ENCODE measurements around the gene STK4. TPM values are rescaled to one million over a fixed set of nuclear protein-coding genes. Genes with fewer than 3 reads are reported as not detected.

Gene STK4
- total RNA-seq, 1 experiment from 2014 or later = 43.0 TPM

GRCh38 chr20:45020236-45020886, 54.0 kb downstream of the STK4 start:
- Histone ChIP-seq H3K23ac (ENCODE audit: insufficient read length, low read depth, low read length) (no peak overlapping the region), H3T11ph (ENCODE audit: low read length) (no peak overlapping the region), H3K4me2 (ENCODE audit: insufficient read depth, insufficient read length, low read length) (no peak overlapping the region), H3K79me1 (ENCODE audit: insufficient read depth, low read depth, low read length, poor library complexity, severe bottlenecking) (no peaks in the 10 kb centered on the region), H3K18ac (ENCODE audit: insufficient read length, low read depth, low read length) (no peak overlapping the region), H3K9ac (ENCODE audit: extremely low read depth, insufficient read length, low read length) (no peak overlapping the region), H3K4me1 (ENCODE audit: insufficient read depth, low read length) (0 out of 2 replicates have a peak, but pooled peaks cover 4% of the 10 kb centered on the region), H2BK20ac (ENCODE audit: low read depth, low read length, poor library complexity, severe bottlenecking) (no peak overlapping the region), H3K56ac (ENCODE audit: insufficient read length, low read depth, low read length) (no peak overlapping the region), H2AK5ac (ENCODE audit: insufficient read length, low read length) (no peak overlapping the region), H2BK120ac (ENCODE audit: low read depth, low read length, poor library complexity, severe bottlenecking) (no peak overlapping the region), H2BK12ac (ENCODE audit: insufficient read length, low read depth, low read length) (no peak overlapping the region), H3K27me3 (ENCODE audit: insufficient read depth, low read length) (no peaks in the 10 kb centered on the region), H3K27ac (ENCODE audit: insufficient read length, low read depth, low read length) (no peak overlapping the region), H4K20me1 (ENCODE audit: control insufficient read depth, insufficient read depth, insufficient read length) (no peaks in the 10 kb centered on the region), H3K4ac (ENCODE audit: low read depth, low read length) (no peak overlapping the region), H2BK5ac (ENCODE audit: insufficient read length, low read length) (peak overlapping the region; percentile 20), H2AFZ (ENCODE audit: low read length) (no peak overlapping the region), H3K14ac (ENCODE audit: insufficient read depth, low read length) (no peak overlapping the region), H3K9me3 (ENCODE audit: control insufficient read depth, low read depth, low read length) (no peaks in the 10 kb centered on the region), H3K23me2 (ENCODE audit: insufficient read length, low read depth, low read length, poor library complexity, severe bottlenecking) (no peaks in the 10 kb centered on the region), H4K91ac (ENCODE audit: insufficient read length, low read depth, low read length) (no peak overlapping the region), H3K79me2 (ENCODE audit: insufficient read depth, low read length) (no peaks in the 10 kb centered on the region), H2BK15ac (ENCODE audit: low read depth, low read length) (no peak overlapping the region), H4K5ac (ENCODE audit: insufficient read length, low read depth, low read length) (no peak overlapping the region), H4K8ac (replicated peaks; ENCODE audit: insufficient read length, low read depth, low read length) (no peak overlapping the region)
- H3K4me1 Mint-ChIP-seq = peaks cover 32 to 33% of the 10 kb centered on the region in 2 experiments
- TF ChIP-seq, protein P1, sequence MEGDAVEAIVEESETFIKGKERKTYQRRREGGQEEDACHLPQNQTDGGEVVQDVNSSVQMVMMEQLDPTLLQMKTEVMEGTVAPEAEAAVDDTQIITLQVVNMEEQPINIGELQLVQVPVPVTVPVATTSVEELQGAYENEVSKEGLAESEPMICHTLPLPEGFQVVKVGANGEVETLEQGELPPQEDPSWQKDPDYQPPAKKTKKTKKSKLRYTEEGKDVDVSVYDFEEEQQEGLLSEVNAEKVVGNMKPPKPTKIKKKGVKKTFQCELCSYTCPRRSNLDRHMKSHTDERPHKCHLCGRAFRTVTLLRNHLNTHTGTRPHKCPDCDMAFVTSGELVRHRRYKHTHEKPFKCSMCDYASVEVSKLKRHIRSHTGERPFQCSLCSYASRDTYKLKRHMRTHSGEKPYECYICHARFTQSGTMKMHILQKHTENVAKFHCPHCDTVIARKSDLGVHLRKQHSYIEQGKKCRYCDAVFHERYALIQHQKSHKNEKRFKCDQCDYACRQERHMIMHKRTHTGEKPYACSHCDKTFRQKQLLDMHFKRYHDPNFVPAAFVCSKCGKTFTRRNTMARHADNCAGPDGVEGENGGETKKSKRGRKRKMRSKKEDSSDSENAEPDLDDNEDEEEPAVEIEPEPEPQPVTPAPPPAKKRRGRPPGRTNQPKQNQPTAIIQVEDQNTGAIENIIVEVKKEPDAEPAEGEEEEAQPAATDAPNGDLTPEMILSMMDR (conservative IDR thresholded peaks at IDR 0.05) = no peak
- peak overlapping the region in 1 of 3 experiments; percentile 82; a peak in 2 of 7 replicates for H3K27ac Mint-ChIP-seq
- no peak overlapping the region for H3K4me3 Mint-ChIP-seq
- no peaks in the 10 kb centered on the region for H3K9me3 Mint-ChIP-seq
- DNase-seq = no peak
- peaks cover 2 to 13% (median 7%) of the 10 kb centered on the region in 3 experiments; a peak in 5 of 7 replicates for H3K36me3 Mint-ChIP-seq (ENCODE audit: insufficient read depth in 1 of 3, low read depth in 3 of 3)
- no peaks in the 10 kb centered on the region for H3K27me3 Mint-ChIP-seq (ENCODE audit: low read depth)
- WGBS (ENCODE audit: extremely low coverage, insufficient read length, low lambda C conversion rate) = no CpG with 5 or more reads among the region's 3 CpGs

All from H9 (cell line).